GM21381 (cell line): ENCODE results near the gene RREB1.

Source experiments
- ATAC-seq: cut with Tn5 transposase; IDR thresholded peaks from one replicate; pipeline ENCODE4 v1.9.1; 2021; ENCODE audit warnings: mild to moderate bottlenecking, moderate library complexity; ENCODE audit not compliant: unreplicated experiment

RREB1 gene

DNA sequence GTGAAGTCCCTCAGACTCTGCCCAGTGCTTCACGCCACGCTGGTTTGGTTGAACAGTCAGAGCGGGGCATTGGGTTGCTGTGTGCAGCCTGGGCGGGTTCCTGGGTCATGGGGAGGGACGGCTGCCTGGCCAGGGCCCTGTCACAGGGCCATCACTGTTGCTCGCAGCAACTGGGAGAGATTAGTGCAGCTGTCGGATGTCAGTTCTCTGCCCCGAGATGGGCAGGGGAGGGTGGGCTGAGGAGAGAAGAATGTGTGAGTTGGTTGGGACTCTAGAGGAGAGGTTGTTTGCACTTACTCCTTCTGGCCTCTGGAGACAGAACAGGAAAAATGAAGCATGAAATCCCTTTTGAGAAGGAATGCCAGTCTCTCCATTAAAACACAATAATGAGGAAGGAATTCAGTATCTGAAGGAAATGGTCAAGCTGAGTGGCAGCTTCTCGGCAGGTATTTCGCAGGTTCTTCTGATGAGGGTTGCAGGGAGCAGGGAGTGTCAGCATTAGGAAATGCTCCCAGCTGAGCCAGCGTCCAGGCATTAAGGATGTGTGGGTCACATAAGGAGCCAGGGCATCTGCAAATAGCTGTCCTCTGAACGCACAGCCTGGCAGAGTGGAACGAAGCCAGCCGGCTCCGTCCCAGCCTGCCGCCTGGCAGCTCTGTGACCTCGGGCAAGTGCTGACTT lies 109.3 kb downstream of the RREB1 start:
- ATAC-seq: no peak

DNA sequence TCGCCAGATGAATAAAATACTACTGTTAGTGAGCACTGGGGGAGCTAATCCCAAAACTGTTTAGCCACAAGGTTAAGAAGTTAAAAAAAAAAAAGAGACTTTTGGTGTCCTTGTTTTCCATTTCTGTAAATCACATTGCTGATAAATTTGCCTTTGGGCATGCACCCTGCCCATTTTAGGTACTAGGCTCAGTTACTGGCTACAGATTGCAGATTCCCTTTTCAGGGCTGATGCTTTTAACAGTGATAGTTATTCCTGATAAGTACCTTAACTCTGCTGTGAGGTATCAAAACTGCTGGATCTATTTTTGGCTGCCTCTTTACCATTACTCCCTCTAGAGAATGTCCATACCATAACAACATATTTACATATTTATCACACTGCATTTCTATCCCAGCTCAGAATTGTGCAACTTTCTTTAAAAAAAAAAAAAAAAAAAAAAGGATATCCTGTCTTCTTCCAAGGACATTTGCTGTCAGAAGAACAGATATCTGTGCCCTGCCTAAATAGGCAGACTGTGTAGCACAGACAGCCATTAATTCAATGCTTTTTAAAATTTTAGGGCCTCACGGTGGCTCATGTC lies 110.7 kb downstream of the RREB1 start:
- ATAC-seq: no peak

DNA sequence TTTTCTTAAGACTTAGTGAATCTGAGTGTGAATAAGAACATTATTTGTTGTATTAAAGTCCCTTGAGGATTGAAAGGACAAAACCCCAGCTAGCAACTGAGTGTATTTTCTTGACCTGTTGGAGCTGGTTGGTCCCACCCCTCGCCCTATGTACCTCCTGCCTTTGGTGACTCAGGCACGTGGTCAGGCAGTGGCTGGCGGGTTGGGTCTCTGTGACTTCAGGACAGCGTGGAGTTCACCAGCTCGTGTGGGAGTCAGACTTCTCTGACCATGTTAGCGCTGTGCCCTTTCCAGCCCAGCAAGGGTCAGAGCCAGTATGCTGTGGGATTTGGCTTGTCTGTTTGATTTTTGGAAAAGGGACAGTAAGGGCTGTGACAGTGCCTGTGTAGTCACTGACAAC lies 111.5 kb downstream of the RREB1 start:
- no peak for ATAC-seq

DNA sequence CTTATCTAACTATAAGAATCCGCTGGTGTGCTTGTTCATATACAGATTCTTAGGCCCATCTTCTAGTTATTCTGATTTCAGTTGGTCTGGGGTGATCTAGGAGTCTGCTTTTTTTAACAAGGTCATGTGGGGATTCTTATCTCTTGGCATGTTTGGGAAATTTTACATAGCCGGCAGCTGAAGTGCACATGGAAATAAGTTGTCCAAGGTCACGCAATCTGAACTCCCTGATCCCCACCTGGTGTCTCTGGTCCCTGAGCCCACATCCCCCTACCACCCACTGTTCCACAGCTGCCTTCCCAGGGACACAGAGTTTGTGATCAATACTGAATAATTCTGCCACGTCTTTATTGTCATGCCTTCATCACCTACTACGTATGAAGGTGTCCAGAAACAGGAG lies 114.4 kb downstream of the RREB1 start:
- no peak for ATAC-seq

DNA sequence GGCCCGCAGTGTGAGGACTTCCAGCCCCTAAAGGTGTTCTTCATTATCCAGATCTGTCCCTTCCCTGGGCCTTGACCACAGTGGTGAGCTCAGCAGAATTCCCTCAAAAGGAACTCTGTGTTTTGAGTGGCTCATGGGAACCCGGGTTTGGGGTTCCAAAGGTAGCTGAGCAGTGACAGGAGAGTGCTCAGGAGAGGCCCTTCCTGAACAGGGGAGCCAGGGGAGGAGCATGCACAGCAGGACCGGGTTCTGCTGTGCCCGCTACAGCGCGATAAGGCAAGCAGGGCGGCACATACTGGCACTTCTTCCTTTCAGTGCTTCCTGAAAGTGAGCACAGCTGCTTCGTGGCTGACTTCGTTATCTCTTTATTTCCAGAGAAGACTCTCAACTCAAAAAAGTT lies 117.0 kb downstream of the RREB1 start:
- no peak for ATAC-seq

DNA sequence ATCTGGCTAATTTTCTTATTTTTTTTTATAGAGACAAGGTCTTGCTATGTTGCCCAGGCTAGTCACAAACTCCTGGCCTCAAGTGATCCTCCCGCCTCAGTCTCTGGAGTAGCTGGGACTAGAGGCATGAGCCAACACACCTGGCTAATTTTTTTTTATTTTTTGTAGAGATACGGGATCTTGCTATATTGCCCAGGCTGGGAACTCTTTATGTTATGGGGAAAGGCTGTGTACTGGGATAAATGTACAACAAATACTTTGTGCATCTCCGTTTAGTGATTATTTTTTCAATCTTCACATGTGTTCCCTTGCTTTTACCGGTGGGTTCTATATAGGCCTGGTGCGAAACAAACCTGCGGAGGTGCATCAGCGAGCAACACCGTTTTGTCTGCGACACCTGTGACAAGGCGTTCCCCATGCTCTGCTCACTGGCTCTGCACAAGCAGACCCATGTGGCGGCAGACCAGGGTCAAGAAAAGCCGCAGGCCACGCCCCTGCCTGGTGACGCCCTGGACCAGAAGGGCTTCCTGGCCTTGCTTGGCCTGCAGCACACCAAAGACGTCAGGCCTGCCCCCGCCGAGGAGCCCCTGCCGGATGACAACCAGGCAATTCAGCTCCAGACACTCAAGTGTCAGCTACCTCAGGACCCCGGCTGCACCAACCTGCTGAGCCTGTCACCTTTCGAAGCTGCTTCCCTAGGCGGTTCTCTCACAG lies 121.1 kb downstream of the RREB1 start:
- ATAC-seq: no peak

DNA sequence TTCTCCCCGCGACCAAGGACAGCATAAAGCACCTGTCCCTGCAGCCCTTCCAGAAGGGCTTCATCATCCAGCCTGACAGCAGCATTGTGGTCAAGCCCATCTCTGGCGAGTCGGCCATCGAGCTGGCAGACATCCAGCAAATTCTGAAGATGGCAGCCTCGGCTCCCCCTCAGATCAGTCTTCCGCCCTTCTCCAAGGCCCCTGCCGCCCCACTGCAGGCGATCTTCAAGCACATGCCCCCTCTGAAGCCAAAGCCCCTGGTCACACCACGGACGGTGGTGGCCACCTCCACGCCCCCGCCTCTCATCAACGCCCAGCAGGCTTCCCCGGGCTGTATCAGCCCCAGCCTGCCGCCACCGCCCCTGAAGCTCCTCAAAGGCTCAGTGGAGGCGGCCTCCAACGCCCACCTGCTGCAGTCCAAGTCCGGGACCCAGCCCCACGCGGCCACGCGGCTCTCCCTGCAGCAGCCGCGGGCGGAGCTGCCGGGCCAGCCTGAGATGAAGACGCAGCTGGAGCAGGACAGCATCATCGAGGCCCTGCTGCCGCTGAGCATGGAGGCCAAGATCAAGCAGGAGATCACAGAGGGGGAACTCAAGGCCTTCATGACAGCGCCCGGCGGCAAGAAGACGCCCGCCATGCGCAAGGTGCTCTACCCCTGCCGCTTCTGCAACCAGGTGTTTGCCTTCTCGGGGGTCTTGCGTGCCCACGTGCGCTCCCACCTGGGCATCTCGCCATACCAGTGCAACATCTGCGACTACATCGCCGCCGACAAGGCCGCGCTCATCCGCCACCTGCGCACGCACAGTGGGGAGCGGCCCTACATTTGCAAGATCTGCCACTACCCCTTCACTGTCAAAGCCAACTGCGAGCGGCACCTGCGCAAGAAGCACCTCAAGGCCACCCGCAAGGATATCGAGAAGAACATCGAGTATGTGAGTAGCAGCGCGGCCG lies 121.9 kb downstream of the RREB1 start:
- no peak for ATAC-seq

DNA sequence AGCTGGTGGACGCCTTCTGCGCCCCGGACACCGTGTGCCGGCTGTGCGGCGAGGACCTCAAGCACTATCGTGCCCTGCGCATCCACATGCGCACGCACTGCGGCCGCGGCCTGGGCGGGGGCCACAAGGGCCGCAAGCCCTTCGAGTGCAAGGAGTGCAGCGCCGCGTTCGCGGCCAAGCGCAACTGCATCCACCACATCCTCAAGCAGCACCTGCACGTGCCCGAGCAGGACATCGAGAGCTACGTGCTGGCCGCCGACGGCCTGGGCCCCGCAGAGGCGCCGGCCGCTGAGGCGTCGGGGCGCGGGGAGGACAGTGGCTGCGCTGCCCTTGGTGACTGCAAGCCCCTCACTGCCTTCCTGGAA lies 122.5 kb downstream of the RREB1 start:
- ATAC-seq: no peak

DNA sequence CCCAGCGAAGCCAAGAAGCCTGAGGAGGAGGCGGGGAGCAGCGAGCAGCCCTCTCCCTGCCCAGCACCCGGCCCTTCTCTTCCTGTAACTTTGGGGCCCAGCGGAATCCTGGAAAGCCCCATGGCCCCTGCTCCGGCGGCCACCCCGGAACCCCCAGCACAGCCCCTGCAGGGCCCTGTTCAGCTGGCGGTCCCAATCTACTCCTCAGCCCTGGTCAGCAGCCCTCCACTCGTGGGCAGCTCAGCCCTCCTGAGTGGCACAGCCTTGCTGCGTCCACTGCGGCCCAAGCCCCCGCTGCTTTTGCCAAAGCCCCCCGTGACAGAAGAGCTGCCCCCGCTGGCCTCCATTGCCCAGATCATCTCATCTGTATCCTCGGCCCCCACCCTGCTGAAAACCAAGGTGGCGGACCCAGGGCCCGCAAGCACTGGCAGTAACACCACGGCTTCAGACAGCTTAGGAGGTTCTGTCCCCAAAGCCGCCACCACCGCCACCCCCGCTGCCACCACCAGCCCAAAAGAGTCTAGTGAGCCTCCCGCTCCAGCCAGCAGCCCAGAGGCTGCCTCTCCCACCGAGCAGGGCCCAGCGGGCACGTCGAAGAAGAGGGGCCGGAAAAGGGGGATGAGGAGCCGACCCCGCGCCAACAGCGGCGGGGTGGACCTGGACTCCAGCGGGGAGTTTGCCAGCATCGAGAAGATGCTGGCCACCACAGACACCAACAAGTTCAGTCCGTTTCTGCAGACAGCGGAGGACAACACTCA lies 123.4 kb downstream of the RREB1 start:
- no peak for ATAC-seq

DNA sequence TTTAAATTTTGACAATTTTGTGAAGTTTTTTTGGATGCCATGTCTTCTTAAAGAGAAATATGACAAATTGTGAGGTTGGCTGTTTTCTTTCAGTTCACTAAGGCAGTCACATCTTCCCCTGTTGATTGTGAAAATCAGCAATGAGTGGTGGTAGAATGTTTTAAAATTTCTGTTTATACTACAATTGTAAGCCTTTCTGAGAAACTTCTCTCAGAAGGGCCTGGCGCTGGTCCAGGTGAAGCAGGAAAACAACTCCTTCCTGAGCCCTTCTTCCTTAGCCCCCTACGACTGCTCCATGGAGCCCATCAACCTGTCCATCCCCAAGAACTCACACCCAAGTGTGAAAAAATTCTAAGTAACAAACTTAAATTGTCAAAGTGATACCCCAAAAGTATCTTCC lies 124.6 kb downstream of the RREB1 start:
- ATAC-seq: no peak

DNA sequence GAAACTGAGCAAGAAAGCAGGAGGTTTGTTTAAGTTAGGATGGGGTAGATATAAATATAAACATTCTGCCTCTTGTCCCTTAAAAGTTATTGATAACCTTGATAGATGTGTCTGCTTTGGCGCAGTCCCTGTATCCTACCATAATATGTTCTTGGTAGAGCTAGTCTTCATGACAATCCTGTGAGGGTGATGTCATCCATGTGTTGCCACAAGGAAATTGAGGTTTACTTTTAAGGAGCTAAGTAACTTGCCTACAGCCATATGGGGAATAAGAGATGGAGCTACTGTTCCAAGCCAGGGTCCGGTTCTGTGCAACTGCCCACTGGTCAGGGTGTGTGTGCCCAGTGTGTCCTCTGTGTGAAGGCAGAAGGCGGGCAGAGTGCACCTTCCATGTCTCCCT lies 126.8 kb downstream of the RREB1 start:
- no peak for ATAC-seq

DNA sequence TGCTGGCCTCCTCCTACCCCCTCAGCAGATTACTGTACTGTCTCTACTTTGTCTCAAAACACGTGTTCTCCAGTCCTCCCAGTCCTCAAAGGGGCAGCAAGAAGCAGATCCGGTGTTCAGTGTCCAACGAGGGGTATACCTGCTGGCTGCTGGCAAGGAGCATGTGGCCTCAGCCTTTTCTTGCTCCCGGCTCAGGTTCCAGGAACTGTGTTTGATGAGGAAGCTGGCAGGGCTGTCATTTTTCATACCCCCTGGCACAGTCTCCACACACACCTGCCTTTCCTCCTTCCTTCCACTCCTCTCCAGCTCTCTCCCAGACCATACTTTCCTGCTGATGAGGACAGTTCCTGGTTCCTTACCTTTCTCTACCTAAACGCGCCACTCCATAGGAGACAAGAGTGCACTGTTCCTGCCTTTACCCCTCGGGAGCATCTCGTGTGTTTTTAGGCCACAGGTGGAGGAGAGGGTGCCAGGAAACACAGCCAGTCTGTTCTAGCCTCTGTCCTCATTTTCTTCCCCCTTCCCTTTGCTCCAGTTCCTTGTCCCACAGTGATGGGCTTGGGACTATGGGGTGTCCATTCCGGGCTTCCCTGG lies 128.0 kb downstream of the RREB1 start:
- ATAC-seq: no peak

DNA sequence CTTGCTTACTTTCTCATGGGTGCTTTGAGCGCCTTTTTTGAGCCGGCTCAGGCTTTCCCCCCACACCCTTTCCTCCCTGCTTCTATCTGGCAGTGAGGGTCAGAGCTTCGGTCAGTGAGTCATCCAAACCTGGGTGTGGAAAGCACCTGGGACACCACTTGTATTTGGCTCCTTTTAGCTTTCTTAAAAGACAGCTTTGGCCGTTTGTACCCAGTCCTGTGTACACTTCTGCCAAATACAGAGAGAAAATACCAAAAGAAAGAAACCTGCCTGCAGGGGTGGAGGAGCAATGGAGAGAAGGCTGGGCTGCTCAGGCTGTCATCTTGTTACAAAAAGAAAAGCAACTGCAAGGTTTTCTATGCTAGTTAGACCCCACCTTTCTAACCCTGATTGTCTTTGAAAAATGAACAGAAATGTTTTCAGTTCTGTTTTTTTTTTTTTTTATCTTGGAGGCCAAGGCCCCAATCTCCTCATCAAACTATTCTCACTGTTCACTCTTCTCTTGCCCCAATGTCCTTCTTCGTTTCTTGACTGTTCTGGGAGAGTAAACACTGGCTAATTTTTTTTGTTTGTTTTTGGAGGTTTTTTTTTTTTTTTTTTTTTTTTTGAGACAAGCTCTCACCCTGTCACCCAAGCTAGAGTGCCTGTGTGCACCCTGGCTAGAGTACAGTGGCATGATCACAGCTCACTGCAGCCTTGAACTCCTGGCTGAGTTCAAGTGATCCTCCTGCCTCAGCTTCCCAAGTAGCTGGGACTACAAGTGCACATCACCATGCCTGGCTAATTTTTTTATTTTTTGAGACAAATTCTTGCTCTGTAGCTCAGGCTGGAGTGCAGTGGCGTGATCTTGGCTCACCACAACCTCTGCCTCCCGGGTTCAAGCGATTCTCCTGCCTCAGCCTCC lies 128.8 kb downstream of the RREB1 start:
- ATAC-seq: peak; percentile 50

DNA sequence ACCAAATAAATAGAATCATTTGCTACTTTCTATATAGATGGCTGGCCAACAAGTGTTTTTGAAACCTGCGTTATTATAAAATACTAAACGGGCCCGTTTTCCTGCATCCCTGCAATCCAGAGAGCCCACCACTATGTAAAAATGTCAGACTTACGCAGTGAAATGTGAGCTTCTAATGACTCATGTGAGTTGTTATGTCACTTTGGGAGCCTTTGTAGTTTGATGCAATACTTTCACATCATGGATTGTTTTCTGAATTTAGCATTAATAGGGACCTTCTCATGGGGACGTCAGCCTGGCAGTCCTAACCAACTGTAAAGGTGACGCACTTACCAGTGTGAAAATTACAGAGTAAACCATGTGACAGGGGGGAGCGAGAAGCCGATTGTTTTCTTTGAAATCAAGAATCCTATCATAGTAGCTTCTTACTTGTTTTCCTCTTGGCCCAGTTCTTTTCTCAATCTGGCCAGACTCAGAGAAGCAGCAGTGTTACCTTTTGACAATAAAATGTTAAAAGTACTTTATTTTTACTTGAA lies 130.0 kb downstream of the RREB1 start:
- no peak for ATAC-seq

DNA sequence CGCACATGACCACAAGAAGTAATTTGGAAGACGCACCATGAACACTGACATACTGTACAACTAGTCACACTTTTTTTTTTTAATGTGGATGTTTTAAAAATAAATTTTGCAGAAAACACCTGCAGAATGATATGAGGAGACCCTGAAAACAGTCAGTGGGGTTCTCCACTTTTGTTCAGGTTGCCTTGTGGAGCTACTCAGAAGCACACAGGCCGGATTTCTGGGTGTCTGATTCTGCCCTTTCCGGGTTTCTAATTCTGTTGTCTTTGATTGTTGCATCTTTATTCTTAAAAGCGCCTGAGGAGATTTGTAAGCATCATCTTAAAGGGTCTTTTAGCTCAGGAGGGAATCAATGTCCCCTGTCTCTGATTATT lies 130.8 kb downstream of the RREB1 start:
- ATAC-seq: no peak

DNA sequence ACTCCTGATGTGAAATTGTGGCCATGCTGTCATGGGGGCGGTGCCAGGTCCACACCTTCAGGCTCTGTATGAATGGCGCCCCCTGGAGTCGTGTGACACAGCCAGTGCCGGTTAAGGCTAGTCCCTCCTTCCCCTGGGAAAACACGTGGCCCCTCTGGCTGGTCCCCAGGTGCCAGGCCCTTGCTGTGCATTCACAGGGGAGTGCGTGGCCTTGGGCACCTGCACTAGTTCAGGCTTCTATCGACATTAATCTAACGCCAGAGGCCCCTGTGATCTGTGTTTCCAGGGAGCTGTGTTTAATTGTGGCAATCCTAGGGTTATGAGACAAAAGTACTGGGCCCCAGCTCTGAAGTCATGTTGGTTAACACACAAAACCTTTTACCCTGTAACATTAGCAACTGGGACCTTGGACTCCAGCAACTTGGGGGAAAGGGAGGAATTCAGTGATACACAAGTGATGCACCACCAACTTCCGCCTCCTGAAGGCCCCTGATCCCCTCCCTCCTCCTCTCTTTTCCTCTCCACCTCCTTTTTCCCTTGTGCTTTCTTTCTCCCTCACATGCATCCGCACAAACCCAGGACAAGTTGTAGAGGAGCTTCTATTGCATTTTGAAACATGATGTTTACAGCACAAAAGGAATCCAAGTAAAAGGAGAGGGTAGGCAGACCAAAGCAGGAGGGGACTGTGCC lies 131.3 kb downstream of the RREB1 start:
- ATAC-seq: peak; percentile 44

DNA sequence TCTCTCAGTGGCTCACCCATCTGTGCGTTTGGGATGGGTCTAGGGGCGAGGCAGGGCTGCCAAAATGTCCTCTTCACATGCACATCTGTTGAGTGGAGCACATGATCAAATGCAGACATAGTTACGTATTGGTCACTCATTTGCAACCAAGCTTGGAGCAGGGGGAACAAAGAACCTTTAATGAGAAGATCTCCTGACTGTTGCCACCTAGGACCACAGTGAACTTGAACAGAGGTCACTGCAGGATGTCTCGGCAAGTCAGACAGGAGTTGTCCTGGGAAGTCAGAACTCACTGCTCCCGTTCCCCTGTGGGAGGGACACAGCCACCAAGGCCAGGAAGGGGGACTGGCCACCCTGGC lies 131.8 kb downstream of the RREB1 start:
- ATAC-seq: no peak

DNA sequence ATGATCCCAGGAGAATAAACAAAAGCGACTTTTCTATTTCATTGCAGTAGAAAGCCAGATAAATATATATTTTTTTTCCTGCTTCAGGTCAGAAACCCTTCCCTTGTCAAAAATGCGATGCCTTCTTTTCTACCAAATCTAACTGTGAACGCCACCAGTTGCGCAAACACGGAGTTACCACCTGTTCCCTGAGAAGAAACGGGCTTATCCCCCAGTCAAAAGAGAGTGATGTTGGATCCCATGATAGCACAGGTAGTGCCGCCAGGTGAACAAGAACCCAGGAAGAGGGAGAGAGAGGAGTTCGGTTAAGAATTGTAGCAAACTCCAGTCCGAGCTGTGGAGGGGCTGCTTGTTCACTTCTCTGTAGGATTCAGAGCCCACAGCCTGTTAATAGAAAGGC lies 132.6 kb downstream of the RREB1 start:
- no peak for ATAC-seq

DNA sequence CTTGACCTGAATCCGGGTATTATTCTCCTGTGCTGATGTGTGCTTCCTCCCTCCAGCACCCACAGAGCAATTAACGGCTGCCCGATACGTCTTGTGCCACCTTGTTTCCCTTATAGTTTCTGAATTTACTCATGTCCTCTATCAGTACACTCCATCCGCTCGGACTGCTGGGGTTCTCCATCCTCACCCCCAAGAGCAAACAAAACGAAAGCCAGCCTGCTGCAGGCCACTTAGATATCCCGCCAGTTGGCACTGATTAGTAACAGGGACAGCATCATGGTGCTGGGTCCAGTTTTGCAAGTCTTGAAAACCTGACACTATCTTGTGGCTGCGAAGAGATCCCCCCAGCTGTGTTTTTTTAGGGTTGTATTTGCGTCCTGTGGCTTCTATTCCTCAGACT lies 133.4 kb downstream of the RREB1 start:
- ATAC-seq: no peak
